Endometrium (tissue), 2 donors: ENCODE measurements around the gene CALR3.

Experiments
- FAIRE-seq: peaks from 2 replicates; lab custom pipeline; 2012; peaks lifted over from hg19 to GRCh38; lab: Jason Lieb, UNC
- donor health status: control.
- donor health status: control.

CALR3 gene

GRCh38 chr19:16429066-16429758, 66.8 kb downstream of the CALR3 start:
- FAIRE-seq: no peak
